GM21717 (cell line): Measurements from ENCODE around the gene MUSTN1.

Experiments
- ATAC-seq: cut with Tn5 transposase; IDR thresholded peaks from one replicate; pipeline ENCODE4 v1.9.1; 2021; ENCODE audit warnings: mild to moderate bottlenecking, moderate library complexity; ENCODE audit not compliant: unreplicated experiment

Gene MUSTN1

GRCh38 chr3:52834871-52835501 is at the start of gene MUSTN1:
MUSTN1 (minus strand) TSS chr3:52835019; CDS start chr3:52834948, 71 bp downstream.
- no peak for ATAC-seq

GRCh38 chr3:52882377-52882776 is 47.6 kb upstream of the MUSTN1 start:
- ATAC-seq: no peak

DNA sequence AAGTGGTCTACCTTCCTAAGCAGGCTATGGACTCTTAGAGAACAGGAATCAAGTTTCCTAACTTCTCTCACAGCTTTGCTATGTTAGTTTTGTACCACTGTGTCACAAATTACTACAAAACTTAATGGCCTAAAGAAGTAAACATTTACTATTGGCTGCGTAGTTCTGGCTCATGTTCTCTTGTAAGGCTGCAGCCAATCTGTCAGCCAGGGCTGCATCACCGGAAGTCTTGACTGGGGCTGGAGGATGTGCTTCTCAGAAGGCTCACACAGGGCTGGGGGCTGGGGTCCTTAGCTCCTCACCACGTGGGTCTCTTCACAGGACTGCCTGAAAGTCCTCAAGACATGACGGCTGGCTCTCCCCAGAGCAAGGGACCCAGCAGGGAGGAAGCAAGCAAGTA is 47.1 kb upstream of the MUSTN1 start:
- no peak for ATAC-seq

GRCh38 chr3:52880474-52880873 is 45.7 kb upstream of the MUSTN1 start:
- ATAC-seq: no peak

GRCh38 chr3:52880047-52880446 is 45.2 kb upstream of the MUSTN1 start:
- no peak for ATAC-seq

DNA sequence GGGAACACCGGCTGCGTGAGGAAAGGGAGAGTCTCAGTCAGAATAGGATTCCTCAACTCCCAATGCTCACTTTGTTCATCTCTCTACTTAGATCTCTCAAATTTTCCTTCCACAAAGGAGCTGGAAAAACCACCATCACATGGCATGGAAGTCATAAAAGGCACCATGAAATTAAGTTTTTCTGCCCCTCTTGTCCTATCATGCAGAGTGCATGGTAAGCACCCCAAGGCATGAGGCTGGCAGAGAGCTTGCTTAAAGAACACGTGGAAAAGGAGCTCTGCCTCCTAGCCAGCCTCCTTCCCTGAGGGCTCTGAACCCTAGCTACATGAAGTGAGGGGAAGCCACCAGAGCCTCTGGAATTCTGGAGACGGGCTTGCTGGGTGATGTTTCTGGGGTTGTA is 44.8 kb upstream of the MUSTN1 start:
- ATAC-seq: no peak

DNA sequence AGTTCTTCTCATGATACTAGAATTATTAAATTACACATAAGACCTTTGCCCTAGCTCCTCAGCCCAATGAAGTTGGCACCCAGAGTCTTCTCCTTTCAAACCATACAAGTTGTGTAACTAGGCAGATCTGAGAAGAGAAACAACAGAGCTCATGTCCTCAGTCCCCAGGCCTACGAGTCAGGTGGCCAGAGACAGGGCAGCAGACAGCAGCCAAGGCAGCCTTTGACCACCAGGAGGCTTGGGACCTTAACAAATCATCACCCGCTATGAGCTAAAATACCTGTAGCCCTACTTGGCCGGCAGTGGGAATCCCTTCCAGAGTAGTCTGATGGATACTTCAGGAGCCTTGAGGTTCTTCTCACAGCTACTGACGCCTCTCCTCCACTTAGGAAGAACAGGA is 44.3 kb upstream of the MUSTN1 start:
- ATAC-seq: no peak

- ATAC-seq: no peak
Measured at GRCh38 chr3:52877085-52877484, 42.3 kb upstream of the MUSTN1 start.

- ATAC-seq: no peak
Measured at GRCh38 chr3:52874864-52875587, 40.2 kb upstream of the MUSTN1 start.

DNA sequence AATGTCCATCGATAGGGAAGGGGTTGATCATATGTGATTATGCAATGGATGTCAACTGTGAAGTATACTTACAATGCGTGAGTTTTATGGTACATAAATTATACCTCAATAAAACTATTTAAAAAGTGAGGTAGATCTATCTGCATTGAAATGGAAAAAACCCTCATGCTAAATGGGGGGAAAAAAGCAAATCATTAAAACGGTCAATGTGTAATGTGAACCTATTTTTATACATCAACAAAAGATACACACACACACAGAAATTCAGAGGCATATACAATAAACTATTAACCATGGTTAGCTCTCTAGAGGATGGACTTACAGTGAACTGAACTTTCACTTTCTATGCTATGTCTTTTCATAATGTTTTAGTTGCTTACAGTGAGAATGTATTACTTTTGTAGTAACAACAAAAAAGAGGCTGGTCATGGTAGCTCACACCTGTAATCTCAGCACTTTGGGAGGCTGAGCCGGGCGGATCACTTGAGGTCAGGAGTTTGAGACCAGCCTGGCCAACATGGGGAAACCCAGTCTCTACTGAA is 39.4 kb upstream of the MUSTN1 start:
- no peak for ATAC-seq

GRCh38 chr3:52873433-52874159 is 38.8 kb upstream of the MUSTN1 start:
- ATAC-seq: no peak

DNA sequence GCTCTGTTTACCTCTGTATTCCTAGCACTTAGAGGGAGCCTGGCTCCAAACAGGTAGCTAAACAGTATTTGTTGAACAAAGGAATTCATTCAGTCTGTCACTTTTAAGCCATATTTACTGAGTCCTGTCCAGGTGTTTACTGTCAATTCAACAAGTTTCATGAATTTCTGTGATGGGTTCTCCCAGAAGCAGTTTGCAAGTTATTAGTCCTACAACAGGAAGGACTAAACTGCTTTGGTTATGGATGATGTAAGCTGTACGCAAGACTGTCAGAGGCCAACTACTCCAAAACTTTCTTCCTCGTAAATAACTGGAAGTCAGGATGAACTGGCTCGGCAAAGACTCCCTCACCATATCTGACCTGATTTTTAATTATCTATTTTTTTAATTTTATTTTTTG is 37.4 kb upstream of the MUSTN1 start:
- ATAC-seq: no peak

- no peak for ATAC-seq
Measured at GRCh38 chr3:52871761-52872160, 36.9 kb upstream of the MUSTN1 start.

- ATAC-seq: no peak
Measured at GRCh38 chr3:52870471-52870870, 35.7 kb upstream of the MUSTN1 start.

DNA sequence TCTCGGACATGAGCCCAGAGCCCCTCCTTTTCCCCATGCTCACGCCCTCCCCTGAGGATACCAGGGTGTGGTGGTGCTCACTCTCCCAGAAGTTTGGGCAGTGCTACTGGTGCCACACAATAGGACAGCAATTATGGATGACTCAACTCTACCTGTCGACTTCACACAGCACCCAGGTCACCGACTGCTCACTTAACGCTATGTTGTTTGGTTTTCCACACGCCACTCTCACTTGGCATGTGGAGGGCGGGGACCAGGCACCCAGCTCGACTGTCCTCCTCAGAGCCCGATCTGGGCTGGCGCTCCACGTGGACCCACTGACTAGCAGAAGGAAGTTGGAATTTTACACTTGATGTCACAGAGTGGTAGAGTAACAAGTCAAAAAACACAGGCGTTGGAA is 31.6 kb upstream of the MUSTN1 start:
- ATAC-seq: no peak

DNA sequence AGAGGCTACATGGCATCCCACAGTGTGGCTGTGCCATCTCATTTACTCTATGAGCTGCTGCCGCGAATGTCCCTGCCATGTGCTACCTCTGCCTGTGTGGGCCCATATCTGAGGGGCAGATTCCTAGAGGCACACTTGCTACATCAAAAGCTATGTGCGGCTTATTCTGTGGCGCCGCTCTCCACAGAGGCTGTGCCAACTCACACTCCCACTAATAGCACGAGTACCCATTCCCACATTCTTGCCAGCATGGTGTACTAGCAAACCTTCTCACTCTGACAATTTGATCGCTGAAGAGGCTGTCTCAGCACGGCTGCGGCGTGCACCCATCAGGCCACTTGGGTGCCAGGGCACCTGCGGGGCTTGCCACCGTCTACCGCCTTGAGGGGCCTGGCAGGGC is 31.2 kb upstream of the MUSTN1 start:
- no peak for ATAC-seq

GRCh38 chr3:52860424-52860768 is 25.6 kb upstream of the MUSTN1 start:
- no peak for ATAC-seq

DNA sequence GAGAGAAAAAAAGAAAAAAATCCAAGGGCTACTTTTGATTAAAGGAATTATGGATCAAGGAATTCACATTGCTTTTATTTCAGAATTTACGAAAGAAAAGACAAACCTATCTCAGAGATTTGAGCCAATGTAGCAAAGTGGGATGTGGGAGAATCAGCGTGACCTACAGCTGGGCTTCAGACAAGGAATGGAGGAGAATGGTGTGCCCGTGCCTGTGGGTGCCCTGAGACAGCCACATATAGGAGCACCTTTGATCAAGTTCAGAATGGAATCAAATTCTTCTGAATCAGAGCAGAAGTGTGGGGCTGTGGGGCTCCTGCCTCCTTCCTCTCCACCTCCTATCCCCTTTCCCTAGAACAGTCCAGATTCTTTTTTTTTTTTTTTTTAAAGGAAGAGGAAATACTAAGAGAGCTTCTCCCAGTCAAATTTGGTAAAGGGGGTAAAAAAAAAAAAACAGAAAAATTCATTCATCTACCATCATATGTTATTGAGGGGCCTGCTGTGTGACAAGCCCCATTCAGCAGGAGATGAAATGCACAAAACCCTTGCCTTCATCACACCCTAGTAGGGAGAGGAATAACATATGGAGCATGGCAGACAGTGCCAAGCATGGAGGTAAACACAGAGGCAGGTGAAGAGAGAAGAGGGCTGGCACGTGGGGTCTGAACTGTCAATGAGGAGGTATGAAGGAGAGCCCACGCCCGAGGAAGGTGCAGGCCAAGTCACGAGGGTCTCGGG is 25.0 kb upstream of the MUSTN1 start:
- no peak for ATAC-seq

DNA sequence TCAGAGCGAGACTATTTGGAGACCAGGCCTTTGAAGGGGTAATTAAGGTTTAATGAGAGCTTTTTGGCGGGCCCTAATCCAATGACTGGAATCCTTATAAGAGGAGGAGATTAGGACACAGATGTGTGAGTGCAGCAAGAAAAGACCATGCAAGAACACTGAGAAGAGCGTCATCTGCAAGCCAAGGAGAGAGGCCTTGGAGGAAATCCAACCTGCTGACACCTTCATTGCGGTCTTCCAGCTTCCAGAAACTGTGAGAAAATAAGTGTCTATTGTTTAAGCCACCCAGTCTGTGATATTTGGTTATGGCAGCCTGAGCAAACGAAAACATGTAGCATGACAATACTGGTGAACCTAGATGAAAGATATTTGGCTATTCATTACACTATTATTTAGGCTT is 23.0 kb upstream of the MUSTN1 start:
- no peak for ATAC-seq

- ATAC-seq: no peak
Measured at GRCh38 chr3:52857133-52857532, 22.3 kb upstream of the MUSTN1 start.

DNA sequence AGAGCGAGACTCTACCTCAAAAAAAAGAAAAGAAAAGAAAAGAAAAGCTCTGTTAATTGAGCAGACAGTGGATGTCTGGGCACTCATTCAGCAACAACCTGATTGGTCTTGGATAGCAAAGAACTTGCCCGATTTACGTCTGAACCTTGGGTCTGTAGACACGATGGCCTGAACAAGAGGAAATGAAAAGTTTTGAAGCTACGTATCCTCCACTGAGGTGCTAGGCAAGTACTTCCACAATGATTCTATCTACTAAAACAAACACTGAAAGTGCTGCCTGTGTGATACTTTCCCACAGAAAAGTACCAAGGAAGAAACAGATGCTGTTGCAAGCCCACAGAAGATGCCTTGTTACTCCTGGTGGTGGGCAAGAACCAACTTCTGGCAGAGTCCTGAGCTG is 21.8 kb upstream of the MUSTN1 start:
- ATAC-seq: peak; percentile 67
